Measurements from ENCODE around the gene ZNF19. TPM values are rescaled to one million over a fixed set of nuclear protein-coding genes. Genes with fewer than 3 reads are reported as not detected.

ZNF19 gene
- total and polyA plus RNA-seq, 2 experiments from 2014 or later = 3.7 to 4.1 TPM

DNA sequence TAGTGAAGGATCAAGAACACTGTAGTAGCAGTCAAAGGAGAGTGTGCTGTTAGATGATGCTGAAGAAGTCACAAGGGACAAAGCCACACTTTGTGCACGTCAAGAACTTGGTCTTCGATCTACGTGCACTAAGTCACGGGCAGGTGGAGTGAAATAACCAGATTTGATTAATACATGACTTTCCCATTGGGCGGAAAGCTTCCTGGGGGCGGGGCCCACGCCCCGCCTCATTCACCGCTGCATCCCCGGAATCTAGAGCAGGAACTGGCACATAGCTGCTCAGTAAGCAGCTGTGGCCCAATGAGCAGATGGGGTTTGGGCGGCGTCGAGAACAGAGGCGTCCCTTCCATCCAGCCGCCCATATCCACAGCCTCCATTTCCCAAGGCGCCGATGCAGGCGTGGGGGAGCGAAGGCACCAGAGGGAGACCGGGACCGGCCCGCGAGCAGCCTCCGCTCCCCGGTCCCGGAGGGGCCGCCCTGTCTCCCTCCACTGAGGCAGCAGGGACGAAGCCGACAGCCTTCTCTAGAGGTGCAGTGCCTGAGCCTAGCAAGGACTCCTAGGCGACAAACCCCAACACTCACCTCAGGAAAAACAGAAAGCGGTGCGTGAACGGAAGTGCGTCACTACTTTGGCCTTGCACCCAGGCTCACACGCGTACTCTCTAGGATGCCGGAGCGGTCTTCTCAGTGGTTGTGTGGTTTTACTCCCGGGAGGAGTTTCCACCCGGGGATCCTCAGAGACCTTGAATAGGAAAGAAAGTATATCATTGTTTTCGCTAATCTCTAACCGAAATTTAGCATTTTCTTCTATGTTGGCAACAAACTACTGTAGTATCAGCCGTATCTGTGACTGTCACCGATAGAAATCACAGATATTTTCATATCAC is 4.9 kb downstream of the ZNF19 start:
- Histone ChIP-seq H3K4me3 (peak overlapping the region; percentile 92), H2AFZ (peak overlapping the region; percentile 100), H3K36me3 (replicated peaks; ENCODE audit: insufficient read depth, low read depth) (no peaks in the 10 kb centered on the region), H4K20me1 (ENCODE audit: insufficient read depth, poor library complexity, severe bottlenecking) (no peaks in the 10 kb centered on the region), H3K9me2 (replicated peaks; ENCODE audit: insufficient read depth) (no peaks in the 10 kb centered on the region), H3K4me2 (peak overlapping the region; percentile 85), H3K27ac (peak overlapping the region; percentile 99), H3K9me3 (ENCODE audit: low read depth) (no peaks in the 10 kb centered on the region), H3K4me1 (ENCODE audit: insufficient read depth) (no peaks in the 10 kb centered on the region), H3K27me3 (no peaks in the 10 kb centered on the region), H3K79me2 (peaks cover 5% of the 10 kb centered on the region)
- DNase-seq (ENCODE audit: low spot score) = peak; percentile 91
- WGBS (ENCODE audit: low lambda C conversion rate, missing lambda C conversion rate) = 1% methylated on average over 42 of the region's 44 CpGs
- no peak for TF ChIP-seq EZH2 (IDR thresholded peaks at IDR 0.05; ENCODE audit: borderline replicate concordance)
- TF ChIP-seq, protein P1, sequence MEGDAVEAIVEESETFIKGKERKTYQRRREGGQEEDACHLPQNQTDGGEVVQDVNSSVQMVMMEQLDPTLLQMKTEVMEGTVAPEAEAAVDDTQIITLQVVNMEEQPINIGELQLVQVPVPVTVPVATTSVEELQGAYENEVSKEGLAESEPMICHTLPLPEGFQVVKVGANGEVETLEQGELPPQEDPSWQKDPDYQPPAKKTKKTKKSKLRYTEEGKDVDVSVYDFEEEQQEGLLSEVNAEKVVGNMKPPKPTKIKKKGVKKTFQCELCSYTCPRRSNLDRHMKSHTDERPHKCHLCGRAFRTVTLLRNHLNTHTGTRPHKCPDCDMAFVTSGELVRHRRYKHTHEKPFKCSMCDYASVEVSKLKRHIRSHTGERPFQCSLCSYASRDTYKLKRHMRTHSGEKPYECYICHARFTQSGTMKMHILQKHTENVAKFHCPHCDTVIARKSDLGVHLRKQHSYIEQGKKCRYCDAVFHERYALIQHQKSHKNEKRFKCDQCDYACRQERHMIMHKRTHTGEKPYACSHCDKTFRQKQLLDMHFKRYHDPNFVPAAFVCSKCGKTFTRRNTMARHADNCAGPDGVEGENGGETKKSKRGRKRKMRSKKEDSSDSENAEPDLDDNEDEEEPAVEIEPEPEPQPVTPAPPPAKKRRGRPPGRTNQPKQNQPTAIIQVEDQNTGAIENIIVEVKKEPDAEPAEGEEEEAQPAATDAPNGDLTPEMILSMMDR (IDR thresholded peaks at IDR 0.05; ENCODE audit: poor library complexity) = no peak
- TF ChIP-seq EZH2phosphoT487 (IDR thresholded peaks at IDR 0.05; ENCODE audit: low read depth, severe bottlenecking, unreplicated experiment) = no peak

DNA sequence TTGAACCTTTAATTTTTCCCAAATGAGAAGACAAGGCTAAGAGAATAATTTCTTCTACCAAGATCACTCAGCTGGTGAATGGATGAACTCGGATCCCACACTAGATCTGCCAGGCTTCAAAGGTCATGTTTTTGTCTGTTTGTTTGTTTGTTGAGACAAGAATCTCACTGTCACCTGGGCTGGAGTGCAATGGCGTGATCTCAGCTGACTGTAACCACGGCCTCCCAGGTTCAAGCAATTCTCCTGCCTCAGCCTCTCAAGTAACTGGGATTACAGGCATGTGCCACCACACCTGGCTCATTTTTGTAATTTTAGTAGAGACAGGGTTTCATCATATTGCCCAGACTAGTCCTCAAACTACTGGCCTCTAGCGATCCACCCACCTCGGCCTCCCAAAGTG is 6.6 kb downstream of the ZNF19 start:
- Histone ChIP-seq H4K20me1 (ENCODE audit: insufficient read depth, poor library complexity, severe bottlenecking) (no peaks in the 10 kb centered on the region), H3K4me3 (no peak overlapping the region), H3K4me2 (no peak overlapping the region), H3K4me1 (ENCODE audit: insufficient read depth) (no peaks in the 10 kb centered on the region), H3K79me2 (peaks cover 5% of the 10 kb centered on the region), H3K36me3 (replicated peaks; ENCODE audit: insufficient read depth, low read depth) (no peaks in the 10 kb centered on the region), H3K27me3 (no peaks in the 10 kb centered on the region), H3K9me3 (ENCODE audit: low read depth) (no peaks in the 10 kb centered on the region), H2AFZ (no peak overlapping the region), H3K9me2 (replicated peaks; ENCODE audit: insufficient read depth) (no peaks in the 10 kb centered on the region), H3K27ac (no peak overlapping the region)
- TF ChIP-seq EZH2phosphoT487 (IDR thresholded peaks at IDR 0.05; ENCODE audit: low read depth, severe bottlenecking, unreplicated experiment) (no peak), EZH2 (IDR thresholded peaks at IDR 0.05; ENCODE audit: borderline replicate concordance) (no peak)
- TF ChIP-seq, protein P1 (IDR thresholded peaks at IDR 0.05; ENCODE audit: poor library complexity) = no peak
- WGBS (ENCODE audit: low lambda C conversion rate, missing lambda C conversion rate) = 88% methylated on average over 5 of the region's 5 CpGs
- no peak for DNase-seq (ENCODE audit: low spot score)

DNA sequence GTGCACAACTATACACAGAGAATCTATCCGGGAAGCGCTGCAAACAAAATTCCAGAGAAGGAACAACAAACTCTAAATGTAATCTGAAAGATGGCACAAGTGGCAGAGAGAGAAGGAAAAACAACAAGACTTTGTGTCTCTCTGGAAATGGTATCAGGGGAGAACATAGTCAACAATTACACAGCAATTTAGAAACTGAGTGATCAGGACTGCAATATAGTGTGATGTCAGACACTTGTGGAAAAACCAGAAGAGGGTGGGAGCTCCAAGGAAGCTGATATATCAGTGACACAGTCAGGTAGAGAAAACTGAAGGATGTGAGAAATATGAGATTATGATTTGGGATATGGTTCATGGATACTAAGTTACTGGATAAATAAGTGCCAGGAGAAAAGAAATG is 8.2 kb downstream of the ZNF19 start:
- Histone ChIP-seq H3K27me3 (no peaks in the 10 kb centered on the region), H3K36me3 (replicated peaks; ENCODE audit: insufficient read depth, low read depth) (no peaks in the 10 kb centered on the region), H2AFZ (no peak overlapping the region), H3K79me2 (peaks cover 5% of the 10 kb centered on the region), H3K27ac (no peak overlapping the region), H3K4me2 (no peak overlapping the region), H3K9me3 (ENCODE audit: low read depth) (no peaks in the 10 kb centered on the region), H3K4me3 (no peak overlapping the region), H3K4me1 (ENCODE audit: insufficient read depth) (no peaks in the 10 kb centered on the region), H4K20me1 (ENCODE audit: insufficient read depth, poor library complexity, severe bottlenecking) (no peaks in the 10 kb centered on the region), H3K9me2 (replicated peaks; ENCODE audit: insufficient read depth) (no peaks in the 10 kb centered on the region)
- 97% methylated on average over 2 of the region's 2 CpGs for WGBS (ENCODE audit: low lambda C conversion rate, missing lambda C conversion rate)
- TF ChIP-seq, protein P1 (IDR thresholded peaks at IDR 0.05; ENCODE audit: poor library complexity) = no peak
- TF ChIP-seq EZH2phosphoT487 (IDR thresholded peaks at IDR 0.05; ENCODE audit: low read depth, severe bottlenecking, unreplicated experiment) (no peak), EZH2 (IDR thresholded peaks at IDR 0.05; ENCODE audit: borderline replicate concordance) (no peak)
- no peak for DNase-seq (ENCODE audit: low spot score)

Measured in hepatocyte (in vitro differentiated cells).